Tibial nerve (tissue), 3 donors: Measurements from ENCODE around the gene AMDHD2.
A peak's percentile ranks its signal among the peaks of the same experiment; 100 is the strongest.

Experiments used
- CTCF ChIP-seq, 5 experiments: fragments of 200-600 bp in 3 of 5; fragments of 450-650 bp in 2 of 5; sonication (generic) in 3 of 5; IDR thresholded peaks; one replicate each; pipeline ENCODE4 v1.5.1; 2016 to 2019; ENCODE audit warnings: antibody characterized with exemption in 5 of 5, mild to moderate bottlenecking in 3 of 5, moderate library complexity in 2 of 5
- POLR2A ChIP-seq, 2 donors: fragments of 450-650 bp; IDR thresholded peaks; one replicate each; pipeline ENCODE4 v1.6.1; 2017; ENCODE audit warnings: antibody characterized with exemption in 2 of 2, mild to moderate bottlenecking in 2 of 2, moderate library complexity in 2 of 2

DNA sequence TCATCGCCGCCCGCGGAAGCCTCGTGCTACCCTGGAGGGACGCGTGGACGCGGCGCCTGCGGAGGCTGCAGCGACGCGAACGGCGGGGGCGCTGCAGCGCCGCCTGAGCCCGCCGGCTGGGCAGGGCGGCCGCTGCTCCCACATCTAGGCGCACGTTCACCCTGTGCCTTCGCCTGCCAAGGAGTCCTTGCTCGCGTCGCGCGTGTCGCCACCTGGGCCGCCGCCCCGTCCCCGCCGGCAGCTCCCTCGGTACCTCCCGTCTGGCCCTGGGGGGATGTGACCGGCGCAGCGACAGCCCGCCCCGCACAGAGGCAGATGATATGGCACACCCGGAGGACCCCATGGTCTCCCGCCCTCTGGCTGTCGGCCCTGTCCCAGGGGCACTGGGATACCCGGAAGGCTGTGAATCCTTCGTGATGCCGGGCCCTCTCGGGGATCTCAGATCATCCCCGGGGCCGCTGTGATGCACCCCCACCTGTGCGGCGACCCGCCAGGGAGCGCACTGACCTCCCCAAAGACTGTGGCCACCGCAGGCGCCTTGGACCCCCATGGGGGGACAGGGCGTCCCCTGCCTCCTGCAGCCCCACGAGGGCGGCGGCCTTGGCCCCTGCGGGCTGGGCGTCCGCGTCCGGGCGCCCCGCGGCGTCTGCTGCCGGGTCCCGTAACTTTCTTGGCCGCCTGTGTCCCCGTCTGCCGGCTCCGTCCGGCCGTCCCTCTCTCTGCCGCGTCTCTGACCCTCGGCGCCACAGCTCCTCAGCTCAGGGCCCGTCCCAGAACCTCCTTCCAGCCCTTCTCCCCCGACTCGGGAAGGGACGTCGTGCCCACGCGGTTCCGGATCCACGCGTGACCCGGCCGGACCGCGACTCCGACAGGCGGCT lies 45.9 kb upstream of the AMDHD2 start:
- TF ChIP-seq POLR2A (IDR thresholded peaks at IDR 0.05), result no peak
- TF ChIP-seq CTCF (IDR thresholded peaks at IDR 0.05), result peak in 4 of 5 experiments; percentile 34 to 68 (median 48)
